Skin of body (tissue), 2 donors: ENCODE data around the gene PTPRE. TPM values are rescaled to one million over a fixed set of nuclear protein-coding genes. Genes with fewer than 3 reads are reported as not detected.

Experiments
- DNase-seq: peaks from one replicate; lab custom pipeline; 2025; lab: John Stamatoyannopoulos, UW
- total RNA-seq: library from RNA; depleted of rRNA; stranded (reverse); fragments of >200 nt; gene quantifications from one replicate; pipeline ENCODE4 v1.2.3, GENCODE V29; 2014

PTPRE gene
- total RNA-seq, 1 donor from 2014 or later: 15.9 TPM

DNA sequence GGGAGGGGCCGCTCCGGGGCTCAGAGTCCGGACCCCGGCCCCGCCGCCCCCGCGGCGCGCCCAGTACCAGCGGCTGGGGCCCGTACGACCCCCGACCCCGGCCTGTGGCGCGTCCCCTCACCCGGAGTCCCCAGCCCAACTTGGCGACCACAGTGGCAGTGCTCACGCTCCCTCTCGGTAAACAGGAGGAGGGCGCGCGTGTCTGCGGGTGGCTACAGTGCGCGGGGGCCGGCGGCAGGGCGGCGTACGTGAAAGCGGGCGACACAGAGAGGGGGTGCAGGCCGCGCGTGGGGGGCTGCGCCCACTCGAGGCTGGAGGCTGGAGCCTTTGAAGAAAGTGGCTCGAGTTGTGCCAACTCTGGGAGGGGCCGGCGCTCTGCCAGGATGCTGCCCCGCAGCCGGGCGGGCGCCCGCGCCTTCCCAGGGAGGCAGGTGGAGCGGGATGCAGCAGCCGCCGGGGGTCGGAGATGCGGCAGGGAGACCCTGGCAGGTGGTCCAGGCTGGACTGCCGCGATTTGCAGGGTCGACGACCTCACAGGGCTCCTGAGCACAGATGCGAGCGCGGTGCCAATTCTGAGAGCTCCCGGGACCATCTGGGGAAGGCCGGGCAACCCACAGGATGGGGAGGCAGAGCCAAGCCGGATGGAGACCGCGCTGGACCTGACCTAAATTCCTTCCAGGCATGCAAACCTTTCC lies 655 bp downstream of the PTPRE start:
- no peak for DNase-seq

DNA sequence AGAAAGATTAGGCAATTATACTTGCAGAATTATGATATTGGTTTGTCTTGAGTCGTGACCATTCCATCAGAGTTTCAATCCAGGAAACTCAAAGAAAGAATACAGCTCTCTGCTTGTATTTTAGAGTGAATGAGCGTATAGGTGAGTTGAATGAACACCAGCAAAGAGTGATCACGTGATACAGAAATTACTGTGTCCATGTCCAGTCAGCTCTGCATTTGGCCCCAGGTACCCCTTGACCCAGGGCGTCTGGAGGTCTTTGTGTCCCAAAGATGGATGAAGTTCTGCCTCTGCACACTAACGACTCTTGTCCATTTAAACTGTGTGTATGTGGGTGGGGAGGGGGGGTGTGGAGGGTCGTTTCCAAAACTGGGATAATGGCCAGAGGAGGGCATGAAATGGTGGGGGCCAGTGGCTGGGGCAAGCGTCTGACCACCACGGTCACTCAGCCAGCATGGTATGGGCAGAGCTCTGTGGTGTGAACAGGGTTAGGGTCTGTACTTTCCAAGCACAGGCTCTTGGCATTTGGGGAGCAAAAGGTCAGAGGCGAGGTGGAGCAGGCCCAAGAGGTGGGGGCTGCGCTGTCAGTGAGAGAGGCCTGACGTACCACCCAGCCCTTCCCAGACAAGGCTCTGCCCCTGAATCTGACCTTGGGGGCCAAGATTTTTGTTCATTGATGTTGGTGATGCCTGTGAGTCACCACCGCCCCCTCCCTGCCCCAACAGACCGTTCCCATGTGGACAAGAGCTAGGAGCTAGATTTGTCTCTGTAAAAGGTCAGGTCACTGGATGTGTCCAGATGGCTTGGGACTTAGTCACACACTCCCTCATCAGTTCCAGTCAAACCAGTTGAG lies 1.4 kb downstream of the PTPRE start:
- DNase-seq: no peak

DNA sequence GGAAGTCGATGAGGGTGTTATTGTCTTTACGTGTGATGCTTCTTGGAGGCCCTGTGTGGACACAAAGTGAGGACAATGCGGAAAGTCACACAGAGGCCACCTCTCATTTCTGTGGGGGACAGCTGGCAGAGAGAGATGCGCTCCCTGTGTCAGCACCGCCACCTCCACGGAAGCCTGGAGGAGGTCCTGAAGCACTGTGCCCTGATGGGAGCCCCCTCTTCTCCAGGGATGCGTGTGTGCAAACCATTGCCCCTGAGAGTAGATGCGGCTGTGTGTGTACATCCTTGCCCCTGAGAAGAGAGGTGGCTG lies 2.0 kb downstream of the PTPRE start:
- no peak for DNase-seq

DNA sequence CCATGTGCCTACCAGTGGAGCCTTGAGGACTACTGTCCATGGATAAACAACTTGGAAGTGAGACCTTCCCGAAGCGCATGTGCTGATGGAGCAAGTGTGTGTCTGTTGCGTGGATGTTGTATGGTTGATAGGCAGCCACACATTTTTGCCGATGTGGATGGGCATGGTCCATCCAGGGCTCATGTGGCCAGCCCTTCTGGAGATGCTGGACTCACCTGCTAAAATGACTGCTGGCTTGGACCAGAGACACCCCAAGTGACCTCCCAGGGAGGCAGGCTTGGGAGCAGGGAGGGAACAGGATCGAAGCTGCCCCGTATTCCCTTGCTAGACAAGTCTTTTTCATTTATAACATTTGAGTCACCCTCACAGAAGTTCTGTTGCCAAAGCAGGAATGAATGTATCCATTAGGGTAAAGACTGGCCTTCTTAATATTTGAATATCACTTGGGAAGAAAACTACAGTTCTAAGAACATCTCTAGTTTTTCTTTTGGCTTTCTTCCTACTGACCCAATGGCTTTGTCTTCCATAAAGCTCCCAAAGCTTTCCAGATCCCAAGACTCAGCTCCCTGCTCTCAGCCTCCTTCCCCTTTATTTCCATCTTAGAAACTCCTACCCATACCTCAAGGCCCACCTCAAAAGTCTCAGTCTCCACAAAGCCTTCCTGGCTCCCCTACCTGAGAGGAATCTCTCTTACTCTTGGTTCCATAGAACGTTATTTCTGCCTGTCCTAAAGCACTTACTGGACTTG lies 3.0 kb downstream of the PTPRE start:
- no peak for DNase-seq

DNA sequence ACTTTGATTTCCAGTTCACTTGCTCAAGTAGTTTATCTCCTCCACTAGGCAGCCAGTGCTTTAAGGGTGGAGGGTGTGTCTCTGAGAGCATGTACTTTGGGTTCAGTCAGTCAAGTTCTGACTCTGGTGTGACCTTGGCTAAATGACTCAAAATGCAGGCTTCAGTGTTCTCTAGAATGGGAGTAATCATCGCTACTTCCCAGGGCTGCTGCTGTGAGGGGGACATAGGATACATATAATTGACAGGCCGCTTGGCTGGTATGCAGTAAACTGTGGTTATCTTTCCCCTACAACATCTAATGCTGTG lies 3.5 kb downstream of the PTPRE start:
- no peak for DNase-seq

DNA sequence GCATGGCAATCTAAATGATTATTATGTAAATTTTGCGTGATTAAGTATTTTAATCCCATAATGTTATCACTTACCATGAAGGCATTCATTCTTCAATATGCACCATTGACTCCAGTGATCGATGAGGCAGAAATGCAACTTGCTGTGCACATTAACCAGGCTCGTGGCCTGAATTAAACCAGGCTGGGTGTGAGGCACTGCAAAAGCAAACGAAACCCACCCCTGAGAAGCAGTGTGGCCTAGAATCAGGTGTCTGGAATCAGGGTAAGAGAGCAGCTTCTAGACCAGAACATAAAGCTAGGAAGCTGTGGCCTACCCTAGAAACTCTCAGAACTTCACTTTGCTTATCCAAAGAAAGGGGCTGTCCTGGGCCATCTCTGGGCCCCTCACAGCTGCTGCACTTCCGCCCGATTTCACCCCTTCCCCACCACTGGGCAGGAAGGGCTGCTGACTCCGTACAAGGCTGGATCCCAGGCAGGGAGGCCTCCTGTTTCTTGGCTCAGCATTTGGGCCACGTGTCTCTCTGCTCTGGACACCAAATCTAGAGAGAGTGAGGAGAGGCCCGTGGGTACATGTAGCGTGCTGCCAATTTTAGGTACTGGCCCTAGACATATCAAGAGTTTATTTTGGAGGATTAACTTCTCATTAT lies 4.4 kb downstream of the PTPRE start:
- DNase-seq: no peak

DNA sequence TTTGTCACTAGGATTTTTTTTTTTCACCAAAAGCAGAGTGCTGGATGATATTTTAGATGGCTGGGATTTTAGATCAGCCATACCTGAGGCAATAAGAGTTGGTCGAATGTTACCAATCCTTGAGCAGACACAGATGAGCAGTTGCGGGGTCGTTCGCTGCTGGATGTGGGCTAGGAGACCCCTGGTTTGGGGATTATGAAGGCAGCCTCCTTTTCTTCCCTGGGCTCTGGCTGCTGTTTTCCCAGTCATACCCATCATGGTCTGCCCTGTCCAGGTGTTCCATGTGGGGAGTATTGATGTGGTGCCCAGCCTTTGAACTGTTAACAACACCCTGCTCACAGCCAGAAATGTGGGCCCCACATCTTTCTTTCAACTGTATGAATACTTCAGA lies 5.0 kb downstream of the PTPRE start:
- no peak for DNase-seq

DNA sequence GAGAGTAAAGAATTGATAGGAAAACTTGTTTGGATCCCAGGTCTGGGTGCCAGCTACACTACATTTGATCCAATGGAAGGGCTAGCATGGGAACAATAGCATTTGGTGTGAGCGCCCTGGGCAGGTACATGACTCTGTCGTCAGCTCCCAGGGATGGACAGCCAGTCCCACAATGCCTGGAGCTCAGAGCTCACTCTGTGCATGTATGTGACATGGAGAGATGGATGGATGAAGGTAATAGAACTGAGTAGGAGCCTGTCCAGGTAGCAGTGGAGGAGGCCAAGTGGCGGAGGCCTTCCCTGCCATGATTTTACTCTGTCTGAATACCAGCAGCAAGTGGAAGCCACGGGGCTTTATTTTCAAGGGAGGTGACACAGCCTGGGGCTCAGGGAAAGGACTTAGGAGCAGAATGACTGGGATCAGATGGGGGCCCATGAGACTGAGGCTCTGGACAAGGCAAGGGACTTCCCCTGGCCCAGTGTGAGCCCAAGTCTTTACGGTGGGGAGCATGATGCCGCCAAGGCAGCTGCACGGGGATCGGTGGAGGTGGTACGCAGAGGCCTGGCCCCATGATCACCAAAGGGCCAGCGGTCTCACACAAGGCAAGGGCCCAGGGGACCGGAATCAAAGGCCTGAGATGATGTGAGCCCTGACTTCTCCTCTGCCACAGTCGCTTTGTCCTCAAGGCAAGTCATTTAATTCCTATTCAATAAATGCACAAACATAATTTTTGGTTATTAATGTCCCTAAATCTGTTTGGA lies 5.9 kb downstream of the PTPRE start:
- no peak for DNase-seq

DNA sequence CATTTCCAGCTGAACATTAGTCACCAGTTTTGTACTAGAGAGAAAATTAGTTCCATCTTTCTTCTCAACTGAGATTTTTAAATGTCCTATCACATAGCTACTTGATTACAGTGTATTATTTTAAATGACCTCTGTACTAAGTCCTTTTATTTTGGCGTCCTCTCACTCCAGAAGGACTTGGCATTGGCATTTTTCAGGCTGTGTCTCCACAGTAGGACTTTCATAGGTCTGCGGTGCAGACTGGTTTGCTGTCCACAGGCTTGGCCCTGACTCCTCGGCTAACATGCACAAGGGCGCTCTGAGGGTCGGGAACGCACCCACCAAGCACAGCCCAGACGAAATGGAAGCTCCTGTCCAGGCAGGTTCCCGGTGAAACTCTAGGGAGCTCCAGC lies 6.5 kb downstream of the PTPRE start:
- no peak for DNase-seq

DNA sequence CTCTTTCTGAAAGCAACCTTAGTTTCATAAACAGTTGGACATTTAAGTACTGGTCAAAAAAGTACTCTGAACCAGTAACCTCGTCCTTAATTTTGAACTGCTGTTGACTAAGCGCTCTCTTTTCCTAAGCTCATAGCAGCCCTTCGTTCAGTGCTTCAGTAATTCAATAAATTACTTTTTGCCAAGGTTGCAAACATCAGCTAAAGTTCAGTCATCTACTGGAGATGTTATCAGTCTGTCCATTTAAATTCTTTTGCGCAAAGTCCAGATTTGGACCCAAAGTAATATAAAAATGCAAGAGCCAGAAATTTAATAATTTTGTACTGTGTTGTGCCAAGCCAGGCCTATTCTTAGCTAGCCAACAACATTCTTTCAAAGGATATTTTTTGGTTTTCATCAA lies 8.4 kb downstream of the PTPRE start:
- DNase-seq: no peak

DNA sequence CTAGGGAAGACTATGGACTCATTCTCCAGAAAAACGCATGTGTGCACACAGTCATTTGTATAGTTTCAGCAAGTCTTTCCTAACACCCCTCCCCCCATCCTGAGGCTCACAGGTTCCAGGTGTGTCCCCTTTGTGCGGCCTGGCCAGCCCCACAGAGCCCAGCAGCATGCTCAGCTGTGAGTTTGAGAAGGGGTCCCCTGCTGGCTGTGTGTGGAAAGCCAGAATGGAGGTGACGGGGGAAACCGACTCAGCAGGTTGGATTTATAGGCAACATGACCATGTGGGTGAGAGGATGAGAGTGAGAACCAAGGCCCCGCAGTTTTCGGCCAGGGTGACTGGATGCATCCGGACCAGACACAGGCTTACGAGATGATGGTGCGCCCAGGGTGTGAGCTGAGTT lies 9.9 kb downstream of the PTPRE start:
- no peak for DNase-seq

DNA sequence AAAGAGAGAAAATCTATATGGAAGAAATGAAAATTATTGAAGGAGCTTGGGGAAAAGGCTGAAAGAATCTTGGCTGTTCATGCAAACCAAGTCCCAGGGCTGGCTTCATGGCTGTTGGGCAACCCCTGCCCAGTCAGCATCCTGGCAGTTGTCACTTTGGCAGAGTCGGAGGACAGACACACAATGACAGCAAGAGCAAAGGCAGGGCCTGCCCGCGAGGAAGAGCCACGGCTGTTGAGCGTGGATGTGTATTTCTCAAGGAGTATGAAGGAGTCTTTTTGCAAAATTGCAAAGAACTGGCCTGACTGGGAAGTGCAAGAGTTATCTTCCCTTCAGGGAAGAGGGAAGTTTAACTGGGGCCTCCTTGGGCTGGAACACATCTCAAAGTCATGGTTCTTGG lies 11.7 kb downstream of the PTPRE start:
- DNase-seq: no peak

DNA sequence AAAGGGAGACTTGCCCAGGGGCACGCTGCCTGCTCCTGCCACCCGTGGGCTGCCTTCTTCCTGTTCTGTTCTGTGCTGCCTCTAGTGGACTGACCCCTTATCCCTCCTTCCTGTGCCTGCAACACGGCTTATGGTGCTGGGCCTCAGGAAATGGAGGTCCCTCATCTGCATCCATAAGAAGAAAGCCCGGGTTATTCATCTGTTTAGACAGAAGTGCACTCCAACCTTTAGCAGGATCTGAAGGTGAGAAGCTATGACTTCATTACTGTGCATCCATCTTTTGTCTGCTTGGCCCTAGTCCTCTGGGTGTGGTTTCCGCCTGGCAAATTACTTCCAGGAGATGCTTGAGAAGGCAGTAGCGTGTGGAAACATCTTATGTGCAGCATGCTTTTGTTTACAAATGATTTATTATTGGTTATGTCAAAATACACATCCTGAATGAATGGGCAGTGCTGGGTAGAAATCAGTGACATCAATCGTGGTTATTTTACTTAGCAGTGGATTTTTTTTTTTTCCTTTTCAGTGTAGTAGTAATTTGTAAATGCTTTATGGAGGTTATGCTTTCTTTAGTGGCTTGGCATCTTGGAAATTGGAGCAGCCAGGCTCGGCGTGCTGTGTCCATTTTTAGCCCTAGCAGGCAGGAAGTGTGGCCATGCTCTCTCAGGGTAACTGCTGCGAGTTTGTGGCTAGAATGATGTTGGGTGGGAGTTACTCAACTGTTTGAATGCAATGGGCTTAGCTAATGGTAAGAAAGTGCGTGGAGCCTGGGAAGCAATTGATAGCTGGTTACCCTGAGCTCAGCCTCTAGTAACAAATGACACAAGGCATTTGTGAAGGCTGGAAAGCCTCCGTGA lies 12.7 kb downstream of the PTPRE start:
- DNase-seq: peak; percentile 41

DNA sequence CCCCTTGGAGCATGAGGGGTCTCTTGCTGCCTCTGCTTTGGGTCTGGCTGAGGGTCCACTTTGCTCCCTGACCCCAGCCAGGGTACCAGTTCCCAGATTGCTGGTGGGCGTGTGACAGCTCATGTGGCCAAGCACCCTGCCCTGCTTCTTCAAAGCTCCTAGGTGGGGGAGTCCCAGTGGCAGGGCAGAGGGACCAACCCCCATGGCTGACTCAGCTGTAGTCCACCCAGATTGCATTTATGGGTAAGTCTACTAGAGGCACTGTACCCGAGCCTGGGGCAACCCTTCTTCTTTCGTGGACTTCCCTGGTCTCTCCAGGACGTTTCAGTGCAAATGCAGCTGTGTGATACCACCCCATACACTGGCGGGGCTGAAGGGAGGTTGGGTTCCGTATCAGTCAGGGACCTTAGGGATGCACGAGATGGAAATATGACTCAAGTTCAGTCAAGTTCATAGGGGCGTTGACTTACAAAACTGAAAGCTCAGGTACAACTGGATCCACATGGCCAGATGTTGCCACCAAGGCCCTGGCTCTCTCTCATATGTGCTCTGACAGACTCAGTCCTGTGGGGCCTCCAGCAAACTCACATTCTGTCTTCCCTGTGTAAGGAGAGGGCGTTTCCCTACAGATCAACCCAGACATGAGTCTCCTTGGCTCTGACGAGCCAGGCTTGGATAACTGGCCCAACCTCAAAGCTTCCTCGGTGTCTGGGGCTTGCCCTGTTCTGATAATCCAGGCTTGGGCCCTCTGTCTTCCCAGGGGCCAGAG lies 13.6 kb downstream of the PTPRE start:
- DNase-seq: no peak

DNA sequence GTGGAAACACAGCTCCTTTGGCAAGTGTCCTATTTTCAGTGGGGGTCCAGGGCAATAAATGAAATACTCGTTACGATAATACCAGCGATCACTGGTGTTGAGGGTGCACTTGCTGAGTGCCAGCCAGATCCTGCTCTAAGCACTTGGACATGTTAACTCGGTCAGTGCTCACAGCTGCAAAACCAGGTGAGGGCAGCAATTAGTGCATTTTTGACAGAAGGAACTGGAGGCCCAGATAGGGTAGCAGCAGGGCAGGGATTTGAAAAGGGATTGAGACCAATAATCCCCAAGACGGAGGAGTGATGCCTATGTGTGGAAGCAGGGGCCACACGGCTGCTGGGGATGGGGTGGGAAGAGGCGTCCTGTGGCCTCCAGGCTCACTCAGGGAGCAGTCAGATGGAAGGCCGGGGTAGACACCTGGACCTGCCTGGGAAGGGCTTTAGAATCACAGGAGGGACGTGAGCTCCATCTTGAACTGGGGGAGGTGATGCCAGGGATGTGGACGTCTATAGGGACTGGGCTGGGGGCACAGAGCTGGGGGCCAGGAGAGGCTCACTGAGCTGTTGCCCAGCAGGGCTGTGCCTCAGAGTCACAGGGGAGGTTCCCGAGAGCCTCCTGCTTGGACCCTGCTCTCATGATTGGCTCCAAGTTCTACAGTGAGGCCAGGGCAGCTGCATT lies 14.3 kb downstream of the PTPRE start:
- DNase-seq: no peak

DNA sequence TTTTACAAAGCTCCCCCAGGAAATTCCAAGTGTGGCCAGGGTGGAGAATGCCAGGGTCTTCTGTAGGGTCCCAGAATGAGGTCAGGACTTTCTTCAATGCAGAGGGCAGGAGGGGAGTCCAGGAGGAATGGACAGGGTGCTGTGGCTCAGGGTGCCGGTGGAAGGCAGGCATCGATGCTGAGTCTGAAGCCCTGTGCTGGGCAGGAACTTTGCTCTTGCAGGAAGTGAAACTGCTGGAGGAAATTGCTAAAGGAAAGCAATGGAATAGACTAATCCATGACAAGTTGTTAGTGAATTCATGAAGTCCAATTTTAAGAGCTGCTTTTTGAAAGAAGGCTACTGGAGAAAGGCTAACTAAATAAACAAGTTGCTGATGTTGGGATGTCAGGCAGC lies 14.8 kb downstream of the PTPRE start:
- DNase-seq: no peak

DNA sequence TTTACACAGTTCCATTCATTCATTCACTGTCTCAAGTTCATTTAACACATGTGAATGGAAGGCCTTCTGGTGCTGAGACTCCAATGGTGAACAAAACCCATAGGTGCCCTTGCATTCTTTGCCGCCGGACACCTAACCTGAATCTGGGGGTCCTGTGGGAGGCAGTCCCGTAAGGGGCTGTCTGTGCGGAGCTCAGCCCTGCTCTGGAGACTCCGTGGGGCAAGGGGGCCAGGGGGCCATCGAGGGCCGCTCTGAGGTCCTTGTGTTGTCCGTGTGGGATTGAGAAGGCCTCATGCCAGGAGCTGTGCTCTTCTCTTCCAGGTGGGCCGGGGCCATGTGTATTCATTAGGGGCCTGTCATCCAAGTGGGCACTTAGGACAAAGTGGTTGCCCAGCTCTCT lies 15.3 kb downstream of the PTPRE start:
- DNase-seq: no peak

DNA sequence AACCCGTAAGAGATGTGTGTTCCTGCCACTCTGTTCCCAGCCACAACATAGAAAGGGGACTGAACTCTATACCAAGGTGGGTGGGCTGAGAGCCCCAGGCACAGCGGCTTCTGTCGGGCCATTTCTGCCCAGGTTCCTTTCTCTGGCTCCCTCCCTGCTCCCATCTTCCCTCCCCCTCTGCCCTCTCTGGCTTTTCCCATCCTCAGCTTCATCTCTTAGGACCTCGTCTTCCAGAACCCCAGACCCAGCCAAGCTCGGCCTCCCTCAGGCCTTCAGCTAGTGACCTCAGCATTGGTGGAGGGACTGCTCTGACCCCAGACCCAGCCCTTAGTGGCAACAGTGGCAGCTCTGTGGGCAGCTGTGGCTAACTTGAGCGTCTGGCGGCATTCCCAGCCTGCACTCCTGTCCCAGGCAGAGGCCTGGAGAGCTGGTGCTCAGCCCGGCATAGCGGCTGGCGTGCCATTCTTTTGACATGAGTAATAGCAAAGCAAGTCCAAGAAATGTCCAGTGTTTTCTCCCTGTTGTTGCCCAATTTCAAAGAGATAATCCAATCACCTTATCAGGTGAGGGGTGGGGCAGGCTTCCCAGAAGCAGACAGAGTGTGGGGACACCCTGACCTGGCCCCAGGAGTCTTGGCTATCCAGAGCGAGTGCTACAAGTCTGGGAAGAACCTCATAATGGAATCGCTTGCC lies 15.9 kb downstream of the PTPRE start:
- no peak for DNase-seq

DNA sequence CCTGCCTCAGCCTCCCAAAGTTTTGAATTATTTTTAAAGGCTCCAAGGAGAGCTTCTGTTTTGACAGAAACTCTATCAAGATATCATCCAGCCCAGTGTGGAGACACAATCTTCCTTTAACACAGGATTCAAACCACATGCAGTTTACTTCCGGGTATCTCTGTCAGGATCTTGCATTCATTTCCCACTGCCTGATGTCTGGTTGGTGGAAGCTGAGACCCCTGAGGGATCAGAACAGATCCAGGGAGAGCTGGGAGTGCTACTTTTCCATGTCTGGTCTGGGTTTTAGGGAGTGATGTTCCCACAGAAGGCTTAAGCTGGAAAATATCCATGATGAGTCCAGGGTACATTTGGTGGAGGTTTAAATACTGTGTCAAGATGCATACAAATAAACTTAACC lies 16.7 kb downstream of the PTPRE start:
- no peak for DNase-seq
